GM06990 (cell line): ENCODE measurements around the gene GNA14.
"Not testable (repeated sequence)": the region's sequence is repeated elsewhere in the genome, so short reads cannot be mapped to it uniquely, and the experiment has no call there.

Source experiments
- DNase-seq: peaks from one replicate; pipeline ENCODE4 v3.0.0-alpha.2; 2011; ENCODE audit not compliant: insufficient read length; ENCODE audit errors: extremely low read depth
- H3K27me3 ChIP-seq: replicated peaks from 2 replicates; pipeline ENCODE4 v1.6.0; 2011; ENCODE audit warnings: low read length; ENCODE audit not compliant: control insufficient read depth, insufficient read depth
- H3K36me3 ChIP-seq: 2 replicates; pipeline ENCODE4 v1.5.1; 2011; ENCODE audit warnings: low read length; ENCODE audit not compliant: control insufficient read depth, insufficient read depth
- H3K4me3 ChIP-seq: replicated peaks from 2 replicates; pipeline ENCODE4 v1.5.1; 2011; ENCODE audit warnings: low read depth, mild to moderate bottlenecking, control low read depth, low read length
- CTCF ChIP-seq: IDR thresholded peaks from 2 replicates; pipeline ENCODE4 v1.5.1; 2011; ENCODE audit warnings: low read length, control low read depth, mild to moderate bottlenecking, inconsistent platforms; ENCODE audit not compliant: insufficient read depth, poor library complexity, severe bottlenecking

The GNA14 gene

GRCh38 chr9:77497322-77498198 lies 150.6 kb downstream of the GNA14 start:
- H3K4me3 ChIP-seq: no peak overlapping the region
- no peak for DNase-seq
- no peak for TF ChIP-seq CTCF
- no peaks in the 10 kb centered on the region for H3K36me3 ChIP-seq
- H3K27me3 ChIP-seq: no peaks in the 10 kb centered on the region

GRCh38 chr9:77495834-77496671 lies 152.1 kb downstream of the GNA14 start:
- no peak for TF ChIP-seq CTCF
- H3K4me3 ChIP-seq: no peak overlapping the region
- DNase-seq: no peak
- H3K36me3 ChIP-seq: no peaks in the 10 kb centered on the region
- no peaks in the 10 kb centered on the region for H3K27me3 ChIP-seq

GRCh38 chr9:77490279-77490678 lies 157.8 kb downstream of the GNA14 start:
- H3K27me3 ChIP-seq, H3K36me3 ChIP-seq, H3K4me3 ChIP-seq: not testable (repeated sequence)

GRCh38 chr9:77489405-77490163 lies 158.5 kb downstream of the GNA14 start:
- not testable (repeated sequence) for DNase-seq, H3K27me3 ChIP-seq, H3K36me3 ChIP-seq, H3K4me3 ChIP-seq

More at GRCh38 chr9:77490279-77490678, 157.8 kb downstream of the GNA14 start:
- DNase-seq: not testable (repeated sequence)

GRCh38 chr9:77488439-77489126 lies 159.5 kb downstream of the GNA14 start:
- DNase-seq: no peak
- no peaks in the 10 kb centered on the region for H3K27me3 ChIP-seq
- no peaks in the 10 kb centered on the region for H3K36me3 ChIP-seq
- no peak overlapping the region for H3K4me3 ChIP-seq
- TF ChIP-seq CTCF: peak; percentile 48

GRCh38 chr9:77486968-77487367 lies 161.2 kb downstream of the GNA14 start:
- no peak for TF ChIP-seq CTCF
- Histone ChIP-seq H3K36me3 (no peaks in the 10 kb centered on the region), H3K27me3 (no peaks in the 10 kb centered on the region), H3K4me3 (no peak overlapping the region)
- DNase-seq: no peak
